CD4-positive, alpha-beta T cell treated with Interleukin-2 at 100 ng/mL for 4 hours (primary cell): ENCODE data around the gene TMEM50A.
"Not testable (repeated sequence)": the region's sequence is repeated elsewhere in the genome, so short reads cannot be mapped to it uniquely, and the experiment has no call there.

Source experiments
- DNase-seq: peaks from one replicate; pipeline ENCODE4 v3.0.0-alpha.2; 2020; ENCODE audit warnings: low spot score

Gene TMEM50A

DNA sequence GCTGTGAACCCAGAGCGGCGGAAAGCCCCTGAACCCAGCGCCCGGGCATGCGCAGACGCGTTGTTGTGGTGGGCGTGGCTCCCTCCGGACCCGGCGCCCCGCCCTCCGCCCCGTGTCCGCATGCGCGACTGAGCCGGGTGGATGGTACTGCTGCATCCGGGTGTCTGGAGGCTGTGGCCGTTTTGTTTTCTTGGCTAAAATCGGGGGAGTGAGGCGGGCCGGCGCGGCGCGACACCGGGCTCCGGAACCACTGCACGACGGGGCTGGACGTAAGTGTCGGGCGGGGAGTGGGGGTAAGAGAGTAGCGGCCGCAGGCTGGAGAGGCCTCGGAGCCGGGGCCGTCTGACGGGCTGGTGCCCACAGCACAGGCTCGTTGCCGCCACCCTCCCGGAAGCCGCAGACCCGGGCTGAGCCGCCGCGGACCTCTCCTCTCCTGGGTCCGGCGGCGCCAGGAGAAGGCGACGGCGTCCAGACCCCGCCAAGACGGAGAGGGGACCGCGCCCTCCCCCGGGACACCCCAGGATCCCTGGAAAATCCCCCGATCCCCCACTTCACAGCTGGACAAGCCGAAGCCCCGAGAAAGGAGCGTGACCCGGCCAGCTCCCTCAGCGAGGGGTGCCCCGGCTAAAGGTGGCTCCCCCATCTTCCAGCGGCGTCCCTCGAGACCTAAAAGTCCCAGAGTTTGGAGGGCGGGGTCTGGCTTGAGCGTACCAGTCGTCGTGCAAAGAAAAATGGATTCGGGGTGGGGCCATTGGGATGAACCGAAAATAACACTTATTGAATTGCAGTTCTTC lies at the start of gene TMEM50A:
Gene TMEM50A (plus strand): TSS at position 147 of the 794 bp plus-strand sequence. CDS start 2,153 bp downstream, outside the sequence.
- peak; percentile 90 for DNase-seq

DNA sequence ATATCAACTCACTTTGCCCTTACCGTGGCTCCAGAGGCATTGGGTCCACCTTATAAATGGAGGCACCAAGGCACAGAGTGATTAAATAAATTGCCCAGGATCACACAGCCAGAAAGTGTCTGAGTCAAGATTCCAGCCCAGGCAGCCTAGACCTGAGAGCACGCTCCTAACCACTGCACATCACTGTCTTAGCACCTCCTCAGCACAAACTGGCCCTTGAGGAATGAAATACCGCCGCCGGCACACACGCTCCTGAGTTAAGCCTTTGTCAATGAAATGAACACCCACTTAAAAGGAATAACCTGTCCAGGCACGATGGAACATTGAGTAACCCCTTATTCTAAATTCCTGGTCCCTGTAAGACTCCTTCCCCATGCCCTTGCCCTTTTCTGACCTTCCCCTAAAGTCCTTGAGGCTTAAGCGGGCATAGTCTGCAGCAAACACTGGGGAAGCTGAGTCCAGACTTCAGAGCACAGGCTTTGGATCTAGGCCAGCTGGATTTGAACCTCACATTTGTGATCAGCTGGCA lies 49.5 kb upstream of the TMEM50A start:
- not testable (repeated sequence) for DNase-seq

GRCh38 chr1:25290043-25290442 lies 48.1 kb upstream of the TMEM50A start:
- DNase-seq = not testable (repeated sequence)

- DNase-seq = not testable (repeated sequence)
Measured at GRCh38 chr1:25293426-25293825, 44.7 kb upstream of the TMEM50A start.

GRCh38 chr1:25294889-25295826 lies 43.0 kb upstream of the TMEM50A start:
- not testable (repeated sequence) for DNase-seq

GRCh38 chr1:25296501-25296900 lies 41.6 kb upstream of the TMEM50A start:
- DNase-seq = not testable (repeated sequence)

GRCh38 chr1:25300729-25301128 lies 37.4 kb upstream of the TMEM50A start:
- DNase-seq = not testable (repeated sequence)

GRCh38 chr1:25302330-25302729 lies 35.8 kb upstream of the TMEM50A start:
- DNase-seq = not testable (repeated sequence)

GRCh38 chr1:25304936-25305335 lies 33.2 kb upstream of the TMEM50A start:
- DNase-seq = not testable (repeated sequence)

GRCh38 chr1:25308168-25308567 lies 30.0 kb upstream of the TMEM50A start:
- not testable (repeated sequence) for DNase-seq

- DNase-seq = not testable (repeated sequence)
Measured at GRCh38 chr1:25309085-25309484, 29.0 kb upstream of the TMEM50A start.

DNA sequence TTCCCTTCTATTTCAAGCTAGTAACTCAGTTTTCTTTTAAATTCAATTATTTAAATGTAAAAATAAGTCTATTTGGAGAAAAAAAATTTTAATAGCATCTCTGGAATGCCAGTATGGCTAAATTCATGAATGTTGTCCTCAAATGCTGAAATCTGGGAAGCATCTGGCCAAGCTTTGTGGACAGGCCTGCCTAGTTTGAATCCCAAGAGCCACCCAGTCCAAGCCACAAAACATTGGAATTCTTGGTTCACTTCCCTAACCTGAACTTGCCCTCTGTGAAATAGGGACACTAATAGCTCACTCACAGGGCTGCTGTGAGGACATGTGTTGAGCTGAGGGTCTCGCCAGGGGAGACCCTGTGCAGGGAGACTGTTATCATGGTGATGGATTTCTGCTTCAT lies 28.6 kb upstream of the TMEM50A start:
- not testable (repeated sequence) for DNase-seq

DNA sequence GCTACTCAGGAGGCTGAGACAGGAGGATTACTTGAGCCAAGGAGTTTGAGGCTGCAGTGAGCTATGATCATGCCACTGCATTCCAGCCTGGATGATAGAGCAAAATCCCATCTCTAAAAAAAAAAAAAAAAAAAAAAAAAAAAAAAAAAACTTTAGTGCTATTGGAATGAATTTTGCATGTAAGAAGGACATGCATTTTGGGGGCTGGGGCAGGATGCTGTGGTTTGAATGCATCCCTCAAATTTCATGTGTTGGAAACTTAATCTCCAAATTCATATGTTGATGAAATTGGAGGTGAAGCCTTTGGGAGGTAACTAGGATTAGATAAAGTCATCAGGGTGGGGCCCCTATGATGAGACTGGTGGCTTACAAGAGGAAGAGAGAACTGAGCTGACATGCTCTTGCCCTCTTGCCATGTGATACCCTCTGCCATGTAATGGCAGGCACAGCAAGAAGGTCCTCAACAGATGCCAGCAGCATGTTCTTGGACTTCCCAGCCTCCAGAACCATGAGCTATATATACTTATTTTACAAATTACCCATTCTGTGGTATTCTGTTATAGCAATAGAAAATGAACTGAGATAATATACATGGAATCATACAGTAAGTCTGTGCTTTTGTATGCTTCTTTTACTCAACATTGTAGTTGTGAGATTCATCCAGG lies 25.2 kb upstream of the TMEM50A start:
- DNase-seq = not testable (repeated sequence)

DNA sequence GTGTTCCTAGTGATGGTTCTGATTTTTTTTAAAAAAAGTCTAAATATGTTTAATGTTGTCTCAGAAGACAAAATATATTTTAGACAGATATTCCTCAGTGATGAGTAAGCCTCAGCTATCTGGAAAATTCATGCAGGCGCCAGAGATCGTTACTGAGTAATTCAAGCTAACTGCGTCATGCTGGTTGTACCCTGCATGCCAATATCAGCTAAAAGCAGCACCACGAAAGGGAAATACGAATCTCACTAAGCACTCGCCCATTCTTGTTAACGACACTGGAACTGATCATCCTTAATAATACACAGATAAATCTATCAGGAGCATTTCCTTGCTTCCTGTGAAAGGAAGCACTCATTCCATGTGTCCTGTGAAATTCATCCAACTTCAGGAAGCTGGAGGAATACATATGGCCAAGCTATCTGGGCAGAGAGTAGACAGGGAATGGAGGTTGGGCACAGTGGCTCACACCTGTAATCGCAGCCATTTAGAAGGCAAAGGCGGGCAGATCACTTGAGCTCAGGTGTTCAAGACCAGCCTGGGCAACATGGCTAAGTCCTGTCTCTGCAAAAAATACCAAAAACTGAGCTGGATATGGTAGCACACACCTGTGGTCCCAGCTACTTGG lies 17.7 kb upstream of the TMEM50A start:
- DNase-seq = not testable (repeated sequence)

GRCh38 chr1:25322127-25322526 lies 16.0 kb upstream of the TMEM50A start:
- not testable (repeated sequence) for DNase-seq

DNA sequence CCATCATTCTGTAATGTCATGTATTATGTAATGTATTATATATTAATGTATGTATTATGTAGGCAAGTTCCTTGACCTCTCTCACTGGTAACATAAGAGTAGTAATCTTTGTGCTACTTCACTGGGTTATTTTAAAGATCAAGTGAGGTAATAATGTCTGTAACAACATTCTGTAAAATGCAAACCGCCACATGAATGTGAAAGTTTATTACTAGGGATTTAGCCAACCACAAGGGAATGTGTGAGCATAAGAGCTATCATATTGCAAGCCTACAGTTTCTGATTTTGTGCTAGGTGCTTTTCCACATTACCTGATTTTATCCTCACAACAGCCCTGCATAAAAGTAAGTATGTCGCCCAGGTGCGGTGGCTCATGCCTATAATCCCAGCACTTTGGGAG lies 13.7 kb upstream of the TMEM50A start:
- DNase-seq = not testable (repeated sequence)

- not testable (repeated sequence) for DNase-seq
Measured at GRCh38 chr1:25327864-25328790, 10.0 kb upstream of the TMEM50A start.

- not testable (repeated sequence) for DNase-seq
Measured at GRCh38 chr1:25328791-25329185, 9.3 kb upstream of the TMEM50A start.

DNA sequence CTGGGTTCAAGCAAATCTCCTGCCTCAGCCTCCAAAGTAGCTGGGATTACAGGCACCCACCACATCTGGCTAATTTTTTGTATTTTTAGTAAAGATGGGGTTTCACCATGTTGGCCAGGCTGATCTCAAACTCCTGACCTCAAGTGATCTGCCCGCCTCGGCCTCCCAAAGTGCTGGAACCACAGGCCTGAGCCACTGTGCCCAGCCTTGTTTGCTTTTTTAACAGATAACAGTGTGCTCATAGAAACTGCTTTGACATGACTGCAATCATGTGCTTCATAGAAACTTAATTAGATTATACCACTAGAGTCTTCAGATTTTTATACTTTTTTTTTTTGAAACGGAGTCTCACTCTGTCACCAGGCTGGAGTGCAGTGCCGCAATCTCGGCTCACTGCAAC lies 8.8 kb upstream of the TMEM50A start:
- DNase-seq = not testable (repeated sequence)

GRCh38 chr1:25329950-25330349 lies 8.2 kb upstream of the TMEM50A start:
- peak; percentile 44 for DNase-seq
